HG03378 (cell line): ENCODE results near the gene CENPP.

Experiments
- ATAC-seq: cut with Tn5 transposase; IDR thresholded peaks from one replicate; pipeline ENCODE4 v1.9.1; 2021; ENCODE audit warnings: mild to moderate bottlenecking, moderate library complexity; ENCODE audit not compliant: unreplicated experiment

CENPP gene

DNA sequence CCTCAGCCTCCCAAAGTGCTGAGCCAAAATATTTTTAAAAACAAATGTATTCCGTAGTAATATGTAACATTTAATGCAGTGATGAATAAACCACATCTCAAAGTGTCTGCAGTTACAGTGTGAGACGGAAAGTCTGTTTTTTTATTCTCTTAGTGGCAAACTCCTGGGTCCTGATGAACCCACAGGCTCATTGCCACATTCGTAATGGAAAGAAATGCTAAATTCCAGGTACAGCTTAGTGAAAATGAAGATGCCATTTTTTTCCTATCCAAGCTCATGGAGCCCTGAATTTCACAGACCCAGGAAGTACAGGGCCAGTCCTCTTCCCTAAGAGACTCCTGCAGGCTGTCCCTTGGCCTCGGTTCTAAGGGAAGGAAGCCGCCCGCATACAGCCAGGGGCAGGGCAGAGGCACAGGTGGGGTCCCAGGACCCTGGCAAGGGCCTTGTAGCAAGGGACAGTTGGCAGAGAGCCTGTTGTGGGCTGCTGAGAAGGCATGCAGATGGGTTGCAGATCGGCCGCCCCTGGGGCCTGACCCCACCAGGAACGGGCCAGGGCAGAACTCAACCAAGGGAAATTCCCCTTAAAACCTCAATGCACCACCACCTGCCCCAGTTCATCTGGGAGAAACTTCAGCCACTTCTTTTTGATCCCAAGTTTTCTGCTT lies 308.0 kb downstream of the CENPP start:
- ATAC-seq, result no peak

DNA sequence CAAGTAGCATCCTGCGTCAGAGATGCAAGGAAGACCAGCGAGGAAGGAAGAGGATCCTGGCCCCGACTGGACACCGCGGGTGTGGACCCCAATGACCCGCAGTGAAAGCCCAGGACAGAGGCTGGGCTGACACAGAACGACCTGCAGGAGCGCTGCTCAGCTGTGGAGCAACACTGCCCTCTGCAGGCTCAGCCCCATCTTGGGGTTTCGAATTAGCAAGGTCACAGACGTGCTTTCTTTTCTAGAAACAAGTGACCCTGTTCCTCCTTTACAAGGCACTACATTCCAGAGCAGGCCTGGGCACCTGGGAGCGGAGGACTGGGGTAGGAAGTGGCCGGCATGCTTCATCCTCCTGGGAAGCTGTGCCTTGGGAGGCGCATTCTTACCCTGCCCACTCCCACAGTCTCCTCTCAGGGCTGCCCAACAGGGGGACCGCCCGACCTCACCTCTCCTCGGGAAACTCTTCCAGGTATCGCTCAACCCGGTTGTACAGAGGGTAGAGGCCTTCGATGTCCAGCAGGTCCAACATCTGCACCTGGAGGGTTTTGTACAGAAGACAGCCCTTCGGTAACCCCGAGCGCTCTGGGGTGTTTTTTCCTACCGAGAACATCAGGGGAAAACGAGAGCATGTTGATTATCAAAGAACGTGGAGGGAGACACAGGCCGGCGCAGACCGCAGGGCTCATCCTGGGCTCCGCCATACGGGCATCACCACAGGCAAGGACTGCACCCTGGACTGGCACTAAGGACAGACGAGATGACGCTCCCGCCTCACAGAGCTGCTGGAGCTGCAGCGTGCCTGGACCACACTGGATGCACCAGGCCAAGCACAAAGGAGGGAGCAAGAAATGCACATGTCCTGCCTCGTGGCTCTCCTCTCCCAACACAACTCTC lies 309.2 kb downstream of the CENPP start:
- no peak for ATAC-seq

DNA sequence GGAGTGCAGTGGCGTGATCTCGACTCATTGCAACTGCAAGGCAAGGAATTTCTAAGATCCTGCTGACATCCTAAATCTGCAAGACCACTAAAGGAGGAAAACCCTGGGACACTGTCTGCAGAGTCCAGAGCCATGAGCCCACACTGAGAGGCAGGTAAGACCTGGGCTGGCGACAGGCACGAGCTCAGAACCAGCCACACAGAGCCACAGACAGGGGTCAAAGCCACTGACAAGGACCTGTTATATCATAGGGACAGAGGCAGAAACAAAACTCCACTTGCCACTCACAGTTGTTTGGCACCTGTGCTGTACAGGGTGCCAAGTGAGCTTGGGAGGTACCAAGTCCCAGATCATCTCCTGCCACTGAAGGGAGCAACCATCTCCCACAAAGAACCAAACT lies 310.0 kb downstream of the CENPP start:
- ATAC-seq, result no peak

DNA sequence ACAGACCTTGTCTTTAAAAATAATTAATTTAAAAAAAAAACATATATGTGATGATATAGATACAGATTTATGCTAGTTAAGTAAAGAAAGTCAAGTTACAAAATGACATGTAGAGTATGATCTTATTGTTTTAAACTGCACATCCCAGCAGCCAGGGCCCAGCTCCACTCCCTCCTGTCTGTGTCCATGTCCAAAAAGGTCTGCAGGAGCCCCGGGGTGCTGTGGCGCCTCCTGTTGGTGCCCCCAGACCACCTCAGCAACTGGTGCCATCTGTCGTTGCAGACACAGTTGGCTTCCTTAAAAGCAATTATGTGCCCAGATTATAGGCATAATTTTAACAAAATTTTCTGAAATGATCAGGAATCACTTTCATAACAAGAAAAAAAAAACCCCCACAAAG lies 310.9 kb downstream of the CENPP start:
- ATAC-seq, result no peak

DNA sequence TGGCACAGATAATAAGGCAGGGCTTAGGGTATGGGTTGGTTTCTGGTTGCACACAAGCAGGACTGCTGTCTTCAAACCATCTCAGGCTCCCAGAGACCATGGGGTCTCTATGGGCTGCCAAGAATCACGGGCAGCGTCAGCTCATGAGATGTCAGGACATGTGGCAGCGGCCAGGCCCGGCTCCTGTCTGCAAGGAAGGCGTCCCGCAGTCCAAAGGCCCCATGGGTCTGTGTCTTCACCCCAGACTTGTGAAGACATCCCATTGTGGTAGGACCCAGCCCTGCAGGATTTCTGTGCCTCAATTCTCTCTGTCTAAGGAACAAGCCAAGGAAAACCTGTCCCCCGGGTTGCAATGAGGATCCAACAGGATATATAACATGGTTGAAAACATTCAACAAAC lies 311.6 kb downstream of the CENPP start:
- no peak for ATAC-seq

DNA sequence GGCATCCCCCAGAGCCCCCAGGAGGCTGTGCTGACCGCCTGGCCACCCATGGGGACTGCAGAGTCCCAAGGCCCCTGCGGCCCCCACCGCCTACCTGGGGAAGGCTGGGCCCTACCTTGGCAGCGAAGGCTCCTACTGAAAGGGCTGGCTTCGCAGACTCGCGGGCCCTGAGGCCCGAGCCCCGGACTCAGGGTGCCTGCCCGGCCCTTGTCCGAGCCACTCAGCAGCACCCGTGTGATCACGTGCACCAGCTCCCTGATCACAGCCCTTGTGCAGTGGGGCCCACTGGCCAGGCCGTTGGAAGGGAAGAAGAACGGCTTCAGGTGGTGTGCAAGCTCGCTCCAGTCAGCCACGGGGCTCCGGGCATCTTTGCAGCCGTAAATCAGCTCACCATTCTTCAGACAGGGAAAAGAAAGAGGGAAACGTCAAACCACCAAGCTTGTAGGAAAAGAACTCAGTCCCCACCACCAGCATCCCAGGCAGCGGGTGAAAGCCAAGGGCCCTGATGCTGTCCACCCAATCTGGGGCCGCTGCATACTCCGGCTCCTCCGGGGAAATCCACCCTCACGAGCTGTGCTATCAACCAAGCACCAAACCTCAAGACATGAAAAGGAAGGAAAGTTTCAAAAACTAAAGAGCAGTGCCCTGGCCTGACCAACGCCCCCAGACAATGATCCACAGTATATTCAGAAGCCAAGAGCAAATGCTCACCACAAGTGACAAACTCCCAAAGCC lies 312.3 kb downstream of the CENPP start:
- no peak for ATAC-seq

DNA sequence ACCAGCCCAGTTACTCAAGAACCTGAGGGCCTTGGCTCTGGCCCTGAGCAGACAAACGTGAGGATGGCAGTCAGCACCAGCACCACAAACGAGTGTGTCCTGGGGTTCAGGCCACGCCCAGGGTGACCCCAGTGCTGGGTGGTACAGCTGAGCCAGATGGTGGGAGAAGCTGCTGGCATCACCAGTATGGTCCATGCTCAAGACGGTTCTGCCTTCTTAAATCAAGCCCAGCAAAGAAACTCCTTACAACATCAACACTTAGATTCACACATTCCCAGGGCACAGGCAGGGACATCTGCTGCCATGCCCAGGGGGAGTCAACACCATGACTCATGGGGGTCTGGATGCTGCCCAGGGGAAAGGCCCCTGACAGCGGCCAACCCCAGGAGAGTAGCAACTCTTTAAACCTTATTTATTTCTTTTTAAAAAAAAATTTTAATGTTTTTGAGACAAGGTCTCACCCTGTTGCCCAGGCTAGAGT lies 312.9 kb downstream of the CENPP start:
- no peak for ATAC-seq

DNA sequence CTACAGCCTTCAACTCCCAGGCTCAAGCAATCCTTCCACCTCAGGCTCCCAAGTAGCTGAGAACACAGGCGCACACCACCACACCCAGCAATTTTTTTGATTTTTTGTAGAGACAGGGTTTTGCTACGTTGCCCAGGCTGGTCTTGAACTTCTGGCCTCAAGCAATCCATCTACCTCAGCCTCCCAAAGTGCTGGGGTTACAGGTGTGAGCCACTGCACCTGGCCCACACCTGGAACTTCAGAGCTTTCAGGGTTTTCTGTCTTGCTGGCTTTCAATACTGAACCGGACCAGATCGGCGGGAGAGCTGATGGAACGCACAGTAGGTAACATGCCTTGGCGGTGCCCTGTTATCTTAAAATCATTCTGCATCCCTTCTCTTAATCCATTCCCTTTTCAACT lies 313.4 kb downstream of the CENPP start:
- no peak for ATAC-seq

DNA sequence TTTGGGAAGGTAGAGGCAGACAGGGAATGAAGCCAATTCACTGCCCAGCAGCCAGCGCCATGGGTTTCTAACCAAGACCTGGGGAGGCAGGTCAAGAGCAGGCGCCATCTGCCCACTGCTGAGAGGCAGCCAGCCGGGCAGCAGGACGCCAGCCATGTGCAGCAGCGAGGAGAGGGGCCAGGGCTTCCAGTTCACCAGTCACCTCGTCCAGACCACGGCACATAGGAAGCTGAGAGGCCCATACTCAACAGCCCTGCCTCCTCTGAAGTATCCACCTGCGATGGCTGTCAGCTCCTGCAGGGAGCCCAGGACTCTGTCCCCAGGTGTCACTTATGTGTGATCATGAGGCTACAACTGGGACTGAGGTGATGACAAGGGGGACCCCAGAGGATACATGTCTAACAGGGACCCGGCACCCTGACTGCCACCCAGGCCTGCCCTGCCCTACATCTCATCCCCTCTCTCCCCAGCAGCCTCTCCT lies 314.1 kb downstream of the CENPP start:
- ATAC-seq, result no peak

DNA sequence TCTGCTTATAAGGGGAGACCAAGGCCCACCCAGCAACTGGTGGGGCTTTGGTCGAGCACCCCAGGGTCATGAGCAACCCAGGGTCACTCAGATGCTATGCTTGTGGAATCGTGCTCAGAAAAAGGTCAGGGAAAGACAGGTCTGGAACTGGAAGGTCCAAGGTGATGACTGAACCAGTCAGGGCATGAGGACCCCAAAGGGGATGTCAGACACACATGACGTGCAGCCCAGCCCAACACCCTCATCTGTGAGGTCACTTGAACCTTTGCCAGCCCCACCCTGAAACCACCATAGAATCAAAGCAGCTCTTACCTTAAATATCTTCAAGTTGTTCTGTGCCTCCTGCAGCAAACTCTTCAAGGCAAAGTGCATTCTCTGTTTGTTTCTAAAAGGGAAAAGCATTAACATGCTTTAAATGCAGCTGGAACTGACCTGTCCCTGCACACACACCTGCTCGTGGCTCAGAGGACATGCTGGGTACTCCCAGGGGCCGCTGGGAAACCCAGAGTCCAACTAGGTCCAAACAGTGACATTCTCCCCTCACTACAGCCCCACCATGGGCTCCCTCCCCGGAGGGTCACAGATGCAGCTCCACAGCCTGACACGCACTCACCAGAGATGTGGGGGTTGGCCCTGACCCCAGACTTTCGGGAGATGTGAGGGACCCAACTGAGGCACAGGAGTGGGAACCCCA lies 314.8 kb downstream of the CENPP start:
- ATAC-seq, result no peak

DNA sequence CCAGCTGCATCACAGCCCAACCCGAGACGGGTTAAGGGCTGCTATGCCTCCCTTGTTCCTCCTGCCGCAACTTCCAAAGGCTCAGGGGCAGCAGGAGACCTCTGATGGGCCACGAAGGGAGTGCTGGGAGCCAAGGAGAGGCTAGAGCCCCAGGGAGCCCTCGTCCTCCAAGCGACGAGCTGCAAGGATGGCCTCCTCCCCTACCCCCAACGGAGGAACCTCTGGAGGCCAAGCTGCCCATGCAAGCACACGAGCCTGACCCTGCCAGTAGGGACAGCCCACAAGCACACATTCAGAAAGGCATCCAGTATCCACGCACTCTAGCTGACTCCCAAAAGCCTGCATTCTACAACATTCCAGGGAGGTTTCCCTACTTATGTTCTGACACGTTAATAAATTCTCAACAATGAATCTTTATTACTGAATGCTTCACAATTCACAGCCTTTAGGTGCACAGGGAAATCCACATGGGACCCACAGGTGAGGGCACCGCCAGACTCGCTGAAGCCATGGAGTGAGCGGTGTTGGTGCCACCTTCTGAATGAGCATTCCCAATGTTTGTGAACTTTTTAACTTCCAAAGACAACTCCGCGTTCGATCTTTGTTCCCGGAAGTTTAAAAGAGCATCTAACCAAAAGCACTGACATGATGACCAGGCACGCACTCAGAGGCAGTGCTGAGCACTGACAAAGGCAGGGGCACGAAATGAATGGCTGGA lies 315.5 kb downstream of the CENPP start:
- no peak for ATAC-seq

DNA sequence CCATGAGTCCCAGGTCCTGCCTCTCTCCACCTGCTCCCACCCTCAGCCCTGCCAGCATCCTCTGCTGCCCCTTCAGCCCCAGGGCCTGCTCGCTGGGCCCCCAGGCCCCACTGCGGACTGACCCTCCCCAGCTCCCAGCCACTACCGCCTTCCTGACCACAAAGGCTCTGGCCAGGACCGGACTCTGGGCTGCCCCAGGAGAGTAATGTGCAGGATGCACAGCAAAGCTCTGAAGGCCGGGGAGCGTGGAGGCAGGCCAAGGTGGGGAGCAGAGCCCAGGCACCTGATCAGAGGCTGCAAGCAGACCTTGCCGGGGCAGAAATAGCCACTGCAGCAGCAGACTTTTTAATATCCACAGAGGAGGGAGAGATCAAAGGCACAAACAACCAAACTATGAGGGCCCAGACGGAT lies 316.3 kb downstream of the CENPP start:
- ATAC-seq, result no peak

DNA sequence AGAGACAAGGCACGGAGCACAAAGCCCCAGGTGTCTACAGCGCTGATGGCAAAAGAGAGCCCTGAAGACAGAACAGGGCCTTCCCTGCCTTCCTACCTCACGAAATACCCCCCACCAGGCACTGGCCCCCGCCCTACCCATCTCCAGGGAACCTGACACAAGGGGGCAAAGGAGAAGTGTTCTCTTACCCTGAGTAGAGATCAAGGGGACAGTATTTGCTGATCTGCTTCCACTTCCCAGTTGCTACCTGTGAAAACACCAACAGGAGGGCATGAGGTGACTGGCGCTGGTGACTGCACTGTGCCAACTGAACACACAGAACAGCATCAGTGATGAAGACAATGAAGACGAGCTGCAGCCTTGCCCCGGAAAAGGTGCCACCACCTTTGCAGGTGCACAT lies 316.8 kb downstream of the CENPP start:
- ATAC-seq, result no peak

DNA sequence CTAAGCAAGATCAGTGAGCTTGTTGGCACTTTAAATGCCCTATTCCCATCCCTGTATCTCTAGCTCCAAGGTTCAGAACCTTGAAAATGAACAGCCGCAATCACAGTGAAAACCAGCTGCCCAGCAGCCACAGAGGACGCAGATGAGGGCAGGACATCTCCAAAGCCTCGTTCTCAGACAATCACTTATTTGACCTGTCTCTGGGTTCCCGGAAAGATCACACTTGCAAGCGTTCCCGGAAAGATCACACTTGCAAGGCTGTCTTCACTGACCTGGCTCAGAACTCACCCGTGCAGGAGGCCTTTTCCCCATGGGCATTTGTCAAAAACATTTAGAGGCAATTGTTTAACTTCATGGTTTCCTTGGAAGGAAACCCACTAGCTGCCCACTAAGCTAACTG lies 318.5 kb downstream of the CENPP start:
- ATAC-seq, result no peak

DNA sequence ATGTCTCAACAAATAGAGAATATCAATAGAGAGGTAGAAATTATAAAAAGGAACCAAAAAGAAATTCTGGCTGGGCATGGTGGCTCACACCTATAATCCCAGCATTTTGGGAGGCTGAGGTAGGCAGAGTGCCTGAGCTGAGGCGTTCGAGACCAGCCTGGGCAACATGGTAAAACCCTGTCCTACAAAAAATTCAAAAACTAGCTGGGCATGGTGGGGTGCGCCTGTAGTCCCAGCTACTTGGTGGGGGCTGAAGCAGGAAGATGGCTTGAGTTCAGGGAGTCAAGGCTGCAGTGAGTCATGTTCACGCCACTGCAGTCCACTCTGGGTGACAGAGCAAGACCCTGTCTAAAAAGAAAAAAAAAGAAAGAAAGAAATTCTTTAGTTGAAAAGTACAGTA lies 319.3 kb downstream of the CENPP start:
- ATAC-seq, result no peak

DNA sequence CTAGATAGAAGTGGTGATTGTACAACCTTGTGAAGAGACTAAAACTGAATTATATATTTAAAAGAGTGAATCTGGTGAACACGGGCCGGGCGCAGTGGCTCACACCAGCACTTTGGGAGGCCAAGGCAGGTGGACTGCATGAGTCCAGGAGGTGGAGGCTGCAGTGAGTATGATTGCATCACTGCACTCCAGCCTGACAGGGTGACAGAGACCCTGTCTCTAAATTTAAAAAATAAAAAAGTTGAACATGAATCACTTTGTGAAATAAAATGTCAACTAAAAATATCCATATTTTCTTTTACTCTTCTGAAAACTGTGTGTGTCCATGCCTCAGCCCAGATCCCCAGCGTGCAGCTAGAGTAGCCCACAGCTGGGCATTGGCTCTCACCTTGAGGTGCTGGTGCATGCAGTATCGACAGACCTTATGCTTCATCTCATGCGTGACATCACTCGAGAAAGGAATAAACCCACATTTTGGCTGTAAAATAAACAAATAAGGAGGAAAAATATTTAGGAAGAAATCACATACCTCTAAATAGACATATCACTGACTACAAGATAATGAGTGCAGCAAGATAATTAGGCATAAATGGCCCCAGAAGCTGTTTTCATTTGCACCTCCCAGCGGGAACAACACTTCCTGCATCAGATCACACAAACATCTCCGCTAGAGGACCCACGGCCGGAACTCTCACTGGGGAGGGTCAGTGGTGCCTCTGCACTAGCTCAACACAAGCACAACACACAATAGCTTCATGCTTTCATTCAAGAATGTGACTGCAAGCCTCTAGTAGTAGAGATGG lies 322.1 kb downstream of the CENPP start:
- ATAC-seq, result no peak

DNA sequence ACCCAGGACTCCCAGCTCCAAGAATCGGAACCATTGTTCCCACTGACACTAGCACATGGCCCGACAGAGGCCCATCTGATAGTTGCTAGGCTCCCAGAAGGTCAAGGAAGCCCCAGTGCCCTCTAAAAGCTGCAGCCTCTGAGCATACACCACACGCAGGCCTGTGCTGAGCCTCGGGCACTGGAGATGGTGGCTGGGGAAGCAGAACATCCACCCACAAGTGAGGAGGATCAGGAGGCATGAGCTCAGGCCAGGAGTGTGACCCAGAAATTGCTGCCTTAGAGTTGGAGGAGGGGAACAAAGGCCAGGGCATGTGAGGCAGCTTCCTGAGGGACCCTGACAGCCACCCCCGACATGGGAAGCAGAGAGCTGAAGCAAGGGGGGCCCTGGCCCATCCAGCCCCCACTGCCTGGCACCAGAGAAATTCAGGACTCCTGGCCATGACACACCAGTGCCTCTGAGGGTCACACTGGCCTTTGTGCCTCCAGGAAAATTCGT lies 322.8 kb downstream of the CENPP start:
- ATAC-seq, result no peak

DNA sequence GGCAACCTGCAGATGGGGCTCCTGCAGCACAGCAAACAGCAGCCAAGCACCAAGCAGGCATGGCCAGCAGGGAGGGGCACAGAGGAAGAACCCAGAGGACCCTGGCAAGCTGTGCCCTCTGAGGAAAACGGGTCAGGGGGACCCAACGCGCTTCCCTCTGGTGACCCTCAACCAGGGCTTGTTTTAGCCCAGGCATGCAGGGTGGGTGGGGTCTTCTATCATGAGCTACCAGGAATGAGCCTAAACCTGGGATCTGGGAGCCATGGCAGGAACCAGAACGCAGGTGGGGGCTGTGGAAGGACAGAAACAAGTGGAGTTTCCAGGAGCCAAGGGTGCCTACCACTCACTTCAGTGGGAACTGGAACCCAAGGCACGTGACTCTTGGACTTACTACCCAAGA lies 323.3 kb downstream of the CENPP start:
- ATAC-seq, result no peak

DNA sequence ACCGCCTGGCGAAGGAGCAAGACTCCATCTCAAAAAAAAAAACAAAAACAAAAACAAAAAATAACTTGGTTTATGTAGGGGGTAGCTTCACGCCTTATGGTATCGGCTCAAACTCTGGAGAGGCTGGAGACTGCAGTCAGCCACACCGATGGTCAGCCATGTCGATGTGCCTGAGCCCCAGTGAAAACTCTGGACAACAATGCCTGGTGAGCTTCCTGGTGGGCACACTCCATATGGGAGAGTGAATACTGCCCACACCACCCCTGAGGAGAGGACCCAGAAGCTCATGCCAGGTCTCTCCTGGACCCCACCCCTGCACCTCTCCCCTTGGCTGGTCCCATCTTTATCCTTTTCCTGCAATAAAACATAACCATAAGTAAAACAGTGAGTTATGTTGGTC lies 324.5 kb downstream of the CENPP start:
- no peak for ATAC-seq
